ENCODE measurements around the gene KIRREL3.

The KIRREL3 gene

DNA sequence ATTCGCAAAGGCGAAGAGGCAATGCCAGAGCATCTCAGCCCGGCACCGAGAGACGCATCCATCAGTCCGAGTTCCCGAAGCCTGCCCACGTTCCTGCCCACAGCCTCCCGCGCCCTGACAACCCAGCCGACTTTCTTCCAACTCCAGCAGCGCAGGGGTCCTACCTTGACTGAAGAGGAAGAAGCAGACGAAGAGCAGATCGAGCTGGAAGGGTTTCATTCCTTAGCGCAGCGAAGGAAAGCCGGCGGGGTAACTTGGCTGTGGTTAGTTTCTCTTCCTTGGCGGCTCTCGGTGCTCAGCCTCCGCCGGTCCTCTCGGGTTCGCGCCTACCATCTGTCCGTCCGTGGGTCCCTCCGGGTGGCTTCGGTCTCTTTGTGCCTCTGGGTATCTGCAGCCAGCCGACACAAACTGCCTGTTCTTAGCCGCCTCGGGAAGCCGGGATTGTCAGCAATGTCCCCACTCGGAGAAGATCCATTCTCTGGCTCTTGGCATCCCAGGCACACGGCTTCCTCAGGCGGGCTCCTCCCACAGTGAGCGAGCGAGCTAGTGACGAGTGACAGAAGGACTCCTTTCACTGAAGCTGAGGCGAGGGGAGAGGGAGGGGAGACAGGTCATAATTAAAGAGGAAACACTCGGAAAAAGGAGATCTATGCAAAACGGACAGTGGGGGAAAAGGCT lies at the start of gene KIRREL3:
KIRREL3 (minus strand) TSS at position 480 of the 678 bp plus-strand sequence.
- FAIRE-seq (no peak), DNase-seq (ENCODE audit: insufficient read length, low spot score) (no peak)
- TF ChIP-seq CTCF (IDR thresholded peaks at IDR 0.05; ENCODE audit: insufficient read depth, missing control alignments), result no peak

DNA sequence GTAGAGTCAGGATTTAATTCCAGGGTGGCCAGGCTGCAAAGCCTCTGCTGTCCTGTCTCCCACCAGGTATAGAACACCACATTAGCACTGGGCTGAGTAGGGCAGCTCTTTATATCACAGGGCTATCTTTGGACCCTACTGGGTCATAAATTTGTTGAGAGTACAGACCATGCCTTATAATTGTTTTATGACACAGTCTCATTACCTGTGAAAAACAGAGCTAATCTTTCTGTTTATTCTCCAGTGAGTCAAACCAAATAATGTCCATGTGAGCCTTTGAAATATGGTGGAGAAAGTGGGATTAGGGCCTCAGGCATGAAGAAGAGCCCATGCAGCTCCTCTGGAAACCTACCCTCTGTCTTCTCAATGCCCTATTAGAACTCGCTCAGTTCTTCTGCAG lies 49.6 kb upstream of the KIRREL3 start:
- DNase-seq (ENCODE audit: insufficient read length, low spot score) (no peak), FAIRE-seq (no peak)
- TF ChIP-seq CTCF (IDR thresholded peaks at IDR 0.05; ENCODE audit: insufficient read depth, missing control alignments), result no peak

DNA sequence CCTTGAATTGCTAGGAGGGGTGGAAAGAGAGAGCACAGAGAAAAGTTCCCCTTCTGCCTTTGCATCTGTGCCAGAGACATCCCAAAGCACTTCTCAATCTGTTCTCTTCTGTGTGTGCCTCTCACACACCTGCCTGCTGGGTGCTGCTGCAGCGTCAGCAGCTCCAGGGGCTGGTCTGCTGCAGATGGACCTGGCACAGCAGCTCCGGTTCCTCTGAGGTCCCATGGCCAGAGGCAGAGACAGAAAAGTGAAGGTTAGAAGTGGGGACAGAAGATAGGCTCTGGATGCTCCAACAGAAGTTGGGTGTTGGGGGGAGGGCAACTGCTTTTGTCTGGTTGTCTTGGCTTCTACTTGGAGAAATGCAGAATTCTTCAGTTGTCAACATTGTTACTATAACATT lies 48.9 kb upstream of the KIRREL3 start:
- FAIRE-seq (no peak), DNase-seq (ENCODE audit: insufficient read length, low spot score) (no peak)
- TF ChIP-seq CTCF (IDR thresholded peaks at IDR 0.05; ENCODE audit: insufficient read depth, missing control alignments), result no peak

DNA sequence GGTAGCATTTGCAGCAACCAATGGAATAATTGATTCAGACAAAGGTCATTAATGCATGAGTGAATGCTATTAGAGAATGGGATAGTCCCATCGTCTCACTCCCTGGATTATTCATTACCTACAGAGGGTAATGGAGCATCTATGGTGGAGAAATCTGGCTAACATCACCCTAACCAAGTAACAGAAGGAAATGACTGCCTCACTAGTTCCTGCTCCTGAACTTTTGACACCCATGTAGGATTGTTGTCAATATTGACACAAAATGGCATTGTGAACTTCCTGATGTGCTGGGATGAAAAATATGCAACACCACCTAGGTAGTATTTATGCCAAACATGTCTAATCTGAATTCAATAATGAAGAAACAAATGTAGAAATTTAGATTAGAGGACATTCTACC lies 44.0 kb upstream of the KIRREL3 start:
- FAIRE-seq (no peak), DNase-seq (ENCODE audit: insufficient read length, low spot score) (no peak)
- no peak for TF ChIP-seq CTCF (IDR thresholded peaks at IDR 0.05; ENCODE audit: insufficient read depth, missing control alignments)

- no peak for TF ChIP-seq CTCF (IDR thresholded peaks at IDR 0.05; ENCODE audit: insufficient read depth, missing control alignments)
- DNase-seq (ENCODE audit: insufficient read length, low spot score), result no peak
- no peak for FAIRE-seq
Measured at GRCh38 chr11:127042445-127042844, 41.9 kb upstream of the KIRREL3 start.

GRCh38 chr11:127039591-127039990 lies 39.0 kb upstream of the KIRREL3 start:
- no peak for DNase-seq (ENCODE audit: insufficient read length, low spot score)
- no peak for TF ChIP-seq CTCF (IDR thresholded peaks at IDR 0.05; ENCODE audit: insufficient read depth, missing control alignments)
- FAIRE-seq, result no peak

GRCh38 chr11:127037596-127037995 lies 37.0 kb upstream of the KIRREL3 start:
- FAIRE-seq (no peak), DNase-seq (ENCODE audit: insufficient read length, low spot score) (no peak)
- TF ChIP-seq CTCF (IDR thresholded peaks at IDR 0.05; ENCODE audit: insufficient read depth, missing control alignments), result no peak

All from D721Med (cell line).